GM21737 (cell line): Measurements from ENCODE around the gene PARD3.
"Not testable (repeated sequence)": the region's sequence is repeated elsewhere in the genome, so short reads cannot be mapped to it uniquely, and the experiment has no call there.

ENCODE experiments used
- ATAC-seq: cut with Tn5 transposase; IDR thresholded peaks from one replicate; pipeline ENCODE4 v1.9.1; 2021; ENCODE audit warnings: mild to moderate bottlenecking, moderate library complexity; ENCODE audit not compliant: unreplicated experiment

The PARD3 gene

GRCh38 chr10:34437906-34438305 is 377.2 kb downstream of the PARD3 start:
- no peak for ATAC-seq

- ATAC-seq, result no peak
Measured at GRCh38 chr10:34434119-34434594, 380.9 kb downstream of the PARD3 start.

DNA sequence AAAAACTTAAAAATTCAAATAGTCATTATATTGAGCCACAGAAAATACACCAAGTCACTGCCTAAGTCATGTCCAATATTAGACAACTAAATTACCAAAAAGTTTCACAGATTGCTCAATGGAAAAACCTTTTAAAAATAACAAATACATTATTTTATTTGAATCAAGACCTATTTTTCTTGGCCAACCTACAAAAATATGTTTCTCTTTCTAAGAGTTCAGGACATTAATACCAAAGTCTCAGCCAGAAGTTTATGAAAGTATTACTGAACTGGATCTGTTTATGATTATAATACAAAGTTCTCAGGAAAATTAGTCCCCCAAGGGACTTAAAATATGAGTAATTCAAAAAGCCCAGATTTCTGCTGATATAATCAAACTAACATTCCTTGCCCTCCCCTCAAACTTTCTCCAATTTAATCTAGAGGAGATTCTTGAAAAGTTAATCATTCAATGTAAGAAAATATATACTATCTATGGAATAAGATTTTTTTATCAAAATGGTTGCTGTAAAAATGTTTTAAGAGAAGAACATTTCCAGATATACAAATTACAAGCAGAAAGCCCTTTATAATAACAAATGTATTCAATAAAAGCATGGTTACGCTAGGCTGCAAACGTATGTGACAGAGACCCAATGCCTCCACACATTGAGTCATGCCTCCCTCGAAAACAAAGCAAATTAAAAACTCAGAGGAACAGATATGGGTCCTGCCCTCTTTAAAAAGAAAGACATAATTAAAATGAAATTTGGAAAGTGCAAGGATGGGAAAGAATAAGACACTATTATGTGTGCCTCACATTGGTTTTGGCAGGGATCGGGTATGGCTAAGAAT is 381.6 kb downstream of the PARD3 start:
- no peak for ATAC-seq

GRCh38 chr10:34432589-34432988 is 382.5 kb downstream of the PARD3 start:
- no peak for ATAC-seq

GRCh38 chr10:34430685-34431084 is 384.4 kb downstream of the PARD3 start:
- ATAC-seq, result no peak

GRCh38 chr10:34428501-34428900 is 386.6 kb downstream of the PARD3 start:
- no peak for ATAC-seq

DNA sequence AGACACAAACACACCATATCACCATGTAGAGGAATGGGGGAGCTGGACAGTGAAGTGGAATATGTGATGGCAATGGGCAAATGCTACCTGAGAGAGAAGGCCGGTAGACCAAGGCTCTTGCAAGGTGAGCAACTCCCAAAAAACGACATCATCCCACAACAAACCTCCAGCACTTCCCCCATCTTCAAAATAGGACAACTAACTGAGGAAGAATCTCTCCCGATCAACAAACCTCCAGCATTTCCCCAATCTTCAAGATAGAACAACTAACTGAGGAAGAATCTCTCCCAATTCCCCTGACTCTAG is 387.2 kb downstream of the PARD3 start:
- ATAC-seq, result no peak

DNA sequence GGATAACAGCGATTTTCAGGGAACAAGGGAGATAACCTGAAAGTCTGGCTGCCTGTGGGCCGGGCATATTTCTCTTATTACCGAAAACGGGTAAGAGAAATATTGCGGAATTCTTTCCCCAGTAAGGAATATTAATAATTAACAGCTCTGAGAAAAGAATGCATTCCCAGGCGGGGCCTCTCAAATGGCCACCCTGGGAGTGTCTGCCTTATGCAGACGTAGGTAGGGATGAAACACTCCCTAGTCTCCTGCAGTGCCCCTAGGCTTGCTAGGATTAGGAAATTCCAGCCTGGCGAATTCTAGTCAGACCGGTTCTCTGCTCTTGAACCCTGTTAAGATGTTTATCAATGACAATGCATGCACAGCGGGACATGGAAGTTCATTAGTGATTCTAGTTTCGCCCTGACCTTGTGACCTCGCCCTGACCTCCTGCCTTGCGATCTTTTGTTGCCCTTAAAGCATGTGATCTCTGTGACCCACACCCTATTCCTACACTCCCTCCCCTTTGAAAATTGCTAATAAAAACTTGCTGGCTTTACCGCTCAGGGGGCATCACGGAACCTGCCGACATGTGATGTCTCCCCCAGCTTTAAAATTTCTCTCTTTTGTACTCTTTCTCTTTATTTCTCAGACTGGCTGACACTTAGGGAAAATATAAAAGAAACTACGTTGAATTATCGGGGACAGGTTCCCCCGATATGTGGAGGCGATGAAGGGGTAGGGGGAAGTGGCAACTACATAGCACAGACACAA is 387.8 kb downstream of the PARD3 start:
- not testable (repeated sequence) for ATAC-seq

DNA sequence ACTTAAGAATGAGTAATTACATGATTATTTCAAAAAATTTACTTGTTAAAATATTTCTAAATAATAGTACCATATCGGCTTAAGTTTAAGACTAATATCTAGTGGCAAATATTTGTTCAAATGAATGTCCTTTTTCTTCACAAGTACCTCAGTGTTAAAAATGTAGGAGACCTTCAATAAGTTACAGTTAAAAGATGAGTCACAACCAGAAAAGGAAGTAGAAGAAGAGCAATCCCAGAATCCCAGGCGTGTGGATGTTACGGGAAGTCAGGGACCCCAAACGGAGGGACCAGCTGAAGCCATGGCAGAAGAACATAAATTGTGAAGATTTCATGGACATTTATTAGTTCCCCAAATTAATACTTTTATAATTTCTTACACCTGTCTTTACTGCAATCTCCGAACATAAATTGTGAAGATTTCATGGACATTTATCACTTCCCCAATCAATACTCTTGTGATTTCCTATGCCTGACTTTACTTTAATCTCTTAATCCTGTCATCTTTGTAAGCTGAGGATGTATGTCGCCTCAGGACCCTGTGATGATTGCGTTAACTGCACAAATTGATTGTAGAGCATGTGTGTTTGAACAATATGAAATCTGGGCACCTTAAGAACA is 388.4 kb downstream of the PARD3 start:
- ATAC-seq, result not testable (repeated sequence)

- no peak for ATAC-seq
Measured at GRCh38 chr10:34426041-34426440, 389.1 kb downstream of the PARD3 start.

GRCh38 chr10:34423673-34424625 is 391.1 kb downstream of the PARD3 start:
- no peak for ATAC-seq

DNA sequence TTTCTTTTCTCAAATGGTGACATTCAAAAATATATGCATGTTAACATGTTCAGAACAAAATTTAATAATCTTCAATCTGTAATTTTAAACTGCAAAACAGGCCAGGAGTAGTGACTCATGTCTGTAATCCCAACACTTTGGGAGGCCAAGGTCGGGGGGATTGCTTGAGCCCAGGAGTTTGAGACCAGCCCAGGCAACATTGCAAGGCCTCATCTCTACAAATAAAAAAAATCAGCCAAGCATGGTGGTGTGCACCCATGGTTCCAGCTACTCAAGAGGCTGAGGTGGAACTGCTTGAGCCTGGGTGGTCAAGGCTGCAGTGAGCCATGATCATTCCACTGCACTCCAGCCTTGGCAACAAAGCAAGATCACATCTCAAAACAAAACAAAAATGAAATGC is 394.3 kb downstream of the PARD3 start:
- no peak for ATAC-seq

GRCh38 chr10:34420273-34420672 is 394.8 kb downstream of the PARD3 start:
- no peak for ATAC-seq

DNA sequence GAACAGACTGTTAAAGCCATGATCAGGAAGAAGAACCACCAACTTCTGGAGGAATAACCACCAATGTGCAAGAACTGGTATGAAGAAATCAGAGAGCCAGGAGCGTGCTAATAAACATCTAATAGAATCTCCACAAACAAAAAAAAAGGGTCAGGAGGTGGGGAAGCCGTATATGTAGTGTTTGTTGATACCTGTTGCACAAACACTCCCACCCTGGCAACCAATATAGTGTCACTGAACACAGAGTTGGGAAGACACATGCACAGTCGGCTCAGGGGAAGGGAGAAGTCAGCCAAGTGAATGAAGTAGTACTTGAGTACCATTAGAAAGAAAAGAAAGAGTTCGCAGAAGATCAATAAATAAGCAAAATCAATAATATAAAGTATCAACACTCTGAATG is 400.1 kb downstream of the PARD3 start:
- no peak for ATAC-seq

DNA sequence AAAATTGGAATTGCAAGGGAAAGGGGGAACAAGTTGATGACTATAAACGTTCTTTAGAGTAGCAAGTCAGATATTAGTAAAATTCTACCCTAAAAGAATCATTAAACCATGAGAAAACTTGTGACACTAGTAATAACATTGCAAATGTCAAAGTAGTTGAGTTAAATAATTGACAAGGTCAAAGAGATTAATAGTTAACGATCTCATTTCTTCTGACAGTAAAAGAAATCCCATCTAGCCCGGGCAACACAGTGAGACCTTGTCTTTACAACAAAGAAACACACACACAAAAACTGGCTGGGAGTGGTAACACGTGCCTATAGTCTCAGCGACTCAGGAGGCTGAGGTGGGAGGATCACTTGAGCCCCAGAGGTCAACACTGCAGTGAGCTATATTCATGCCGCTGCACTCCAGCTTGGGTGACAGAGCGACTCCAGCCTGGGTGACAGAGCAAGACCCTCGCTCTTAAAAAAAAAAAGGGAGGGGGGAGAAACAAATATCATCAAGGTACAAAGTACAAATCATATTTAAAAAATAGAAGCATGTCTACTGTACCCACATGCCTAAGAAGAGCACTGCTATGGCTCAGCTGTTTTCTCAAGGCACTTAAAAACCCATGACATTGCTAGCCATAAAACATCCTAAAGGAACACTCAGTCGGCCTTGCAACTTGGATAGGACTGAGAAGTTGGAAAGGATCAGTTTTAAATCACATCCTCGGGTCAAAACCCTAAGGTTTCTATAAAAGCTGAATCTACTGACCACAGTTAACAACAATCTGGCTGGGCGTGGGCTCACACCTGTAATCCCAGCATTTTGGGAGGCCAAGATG is 401.1 kb downstream of the PARD3 start:
- ATAC-seq, result no peak

- ATAC-seq, result no peak
Measured at GRCh38 chr10:34413214-34413613, 401.9 kb downstream of the PARD3 start.

DNA sequence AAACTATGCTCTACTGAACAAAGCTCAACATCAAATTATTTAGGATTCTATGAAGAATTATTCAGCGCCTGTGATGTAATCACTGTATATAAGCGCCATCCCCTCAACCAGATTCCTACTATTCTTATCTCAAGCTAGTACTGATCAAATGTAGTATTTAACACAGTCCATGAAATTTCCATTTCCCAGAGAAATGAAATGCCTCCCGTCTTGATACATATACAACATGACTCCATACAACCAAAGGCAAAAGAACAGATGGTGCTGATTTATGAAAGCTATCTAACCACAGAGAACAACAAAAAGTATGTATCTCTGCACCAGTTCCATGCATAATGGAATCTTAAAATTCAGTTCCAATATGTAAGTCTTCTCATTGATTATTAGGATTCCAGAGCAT is 406.1 kb downstream of the PARD3 start:
- no peak for ATAC-seq

GRCh38 chr10:34408381-34408780 is 406.7 kb downstream of the PARD3 start:
- ATAC-seq, result no peak

GRCh38 chr10:34407324-34407805 is 407.7 kb downstream of the PARD3 start:
- no peak for ATAC-seq
